HG03064 (cell line): Measurements from ENCODE around the gene C14orf180.

Experiments used
- ATAC-seq: cut with Tn5 transposase; IDR thresholded peaks from one replicate; pipeline ENCODE4 v1.9.1; 2021; ENCODE audit warnings: low read depth; ENCODE audit not compliant: unreplicated experiment

C14orf180 gene

GRCh38 chr14:104579507-104579906 is at the start of gene C14orf180:
TSS of gene C14orf180 (plus strand) at chr14:104579764. CDS start at chr14:104586431, 6,667 bp downstream.
- ATAC-seq: no peak

DNA sequence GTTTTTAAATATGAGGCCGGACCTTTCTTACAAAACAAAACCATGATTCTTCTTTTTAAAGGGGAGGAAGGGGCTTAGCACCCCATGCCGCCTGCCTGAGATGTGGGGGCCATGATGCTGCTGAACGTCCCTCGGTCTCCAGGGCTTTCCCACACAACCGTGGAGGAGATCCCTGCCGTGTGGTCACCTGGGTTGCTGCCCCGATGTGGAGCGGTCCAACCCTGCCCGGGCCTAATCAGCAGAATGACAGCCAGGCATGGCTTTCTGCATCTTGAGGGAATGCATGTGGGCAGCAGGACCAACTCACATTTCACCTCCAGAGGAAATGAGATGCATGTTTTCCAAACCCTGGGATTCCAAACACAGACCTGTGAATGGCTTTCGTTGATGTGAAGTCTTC is 48.9 kb upstream of the C14orf180 start:
- ATAC-seq: no peak

DNA sequence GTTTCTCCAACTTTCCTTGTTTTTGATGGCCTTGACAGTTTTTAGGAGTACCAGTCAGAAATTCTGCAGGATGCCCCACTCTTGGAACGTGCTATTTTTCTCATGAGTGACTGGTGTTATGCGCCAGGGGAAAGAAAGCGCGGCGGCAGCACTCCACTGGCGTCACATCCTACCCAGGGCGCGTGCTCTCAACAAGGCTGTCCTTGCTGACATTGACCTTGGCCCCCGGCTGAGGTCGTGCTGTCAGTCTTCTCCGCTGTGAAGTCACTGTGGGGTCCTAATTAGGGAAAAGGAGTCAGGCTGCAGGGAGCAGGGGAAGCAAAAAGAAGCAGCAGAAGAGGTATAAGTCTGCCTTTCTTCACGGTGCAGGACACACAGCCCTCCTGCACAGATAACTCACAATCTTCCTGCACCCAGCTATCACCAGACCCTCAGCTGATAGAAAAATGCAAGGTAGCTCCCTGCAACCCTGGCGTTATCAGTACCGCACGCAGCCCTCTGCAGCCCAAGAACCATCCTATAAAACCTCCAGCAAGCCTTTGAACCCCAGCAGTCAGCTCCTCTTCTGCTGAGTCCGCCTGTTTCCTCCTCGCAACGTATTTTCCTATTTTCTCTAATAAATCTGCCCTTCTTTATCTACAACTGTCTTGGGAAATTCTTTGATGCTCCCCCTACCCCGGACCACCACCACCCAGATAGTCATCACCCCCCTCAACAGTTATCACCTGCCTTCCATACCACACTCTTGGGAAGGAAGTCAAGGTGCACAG is 48.0 kb upstream of the C14orf180 start:
- no peak for ATAC-seq

DNA sequence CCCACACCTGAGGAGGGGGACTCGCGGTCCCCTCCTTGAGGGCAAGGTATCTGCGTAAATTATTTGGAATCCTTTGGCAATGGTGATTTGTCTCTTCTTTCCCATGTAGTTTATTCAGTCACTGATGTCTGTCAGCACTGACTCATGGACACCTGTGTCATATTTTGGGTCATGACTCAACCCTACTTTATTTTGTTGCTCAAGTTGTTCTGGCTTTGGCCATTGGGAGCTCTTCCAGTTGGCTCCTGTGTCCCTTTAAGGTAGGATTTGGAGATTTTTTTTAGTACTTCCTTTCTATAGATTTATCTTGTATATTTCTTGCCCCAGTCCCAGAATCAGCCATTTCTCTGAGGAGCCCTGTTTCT is 47.4 kb upstream of the C14orf180 start:
- no peak for ATAC-seq

DNA sequence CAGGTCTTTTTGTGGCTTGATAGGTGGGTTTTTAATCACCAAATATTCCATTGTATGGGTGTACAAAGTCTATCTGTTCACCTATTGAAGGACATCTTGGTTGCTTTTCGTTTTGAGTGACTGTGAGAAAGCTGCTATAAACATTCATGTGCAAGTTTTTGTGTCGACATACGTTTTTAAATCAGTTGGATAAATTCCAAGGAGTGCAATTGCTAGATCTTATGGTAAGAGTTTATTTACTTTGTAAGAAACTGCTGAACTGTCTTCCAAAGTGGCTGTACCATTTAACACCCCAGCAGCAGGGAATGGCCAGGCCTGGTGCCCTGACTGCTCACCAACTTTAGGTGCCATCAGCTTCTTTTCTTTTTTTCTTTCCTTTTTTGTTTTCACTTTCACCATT is 45.5 kb upstream of the C14orf180 start:
- no peak for ATAC-seq

- ATAC-seq: no peak
These were observed 42.5 kb upstream of the C14orf180 start for GRCh38 chr14:104536942-104537612.

DNA sequence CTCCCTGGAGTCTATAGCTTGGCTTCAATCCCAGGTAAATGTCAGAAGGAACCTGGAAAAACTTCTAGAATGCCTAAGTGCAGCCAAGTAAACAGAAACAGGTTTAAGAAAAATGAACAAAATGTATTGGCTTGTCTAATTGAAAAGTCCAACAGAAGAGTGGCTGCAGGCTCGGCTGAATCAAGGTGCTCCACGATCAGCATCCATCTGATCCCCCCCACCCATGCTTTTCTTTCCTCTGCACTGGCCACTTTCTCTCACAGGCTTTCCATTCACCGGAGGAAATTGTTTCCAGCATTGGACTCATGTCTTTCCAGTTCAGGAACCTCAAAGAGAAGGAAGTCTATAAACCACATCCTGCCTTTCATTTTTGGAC is 42.0 kb upstream of the C14orf180 start:
- no peak for ATAC-seq

GRCh38 chr14:104541905-104542465 is 37.6 kb upstream of the C14orf180 start:
- no peak for ATAC-seq

DNA sequence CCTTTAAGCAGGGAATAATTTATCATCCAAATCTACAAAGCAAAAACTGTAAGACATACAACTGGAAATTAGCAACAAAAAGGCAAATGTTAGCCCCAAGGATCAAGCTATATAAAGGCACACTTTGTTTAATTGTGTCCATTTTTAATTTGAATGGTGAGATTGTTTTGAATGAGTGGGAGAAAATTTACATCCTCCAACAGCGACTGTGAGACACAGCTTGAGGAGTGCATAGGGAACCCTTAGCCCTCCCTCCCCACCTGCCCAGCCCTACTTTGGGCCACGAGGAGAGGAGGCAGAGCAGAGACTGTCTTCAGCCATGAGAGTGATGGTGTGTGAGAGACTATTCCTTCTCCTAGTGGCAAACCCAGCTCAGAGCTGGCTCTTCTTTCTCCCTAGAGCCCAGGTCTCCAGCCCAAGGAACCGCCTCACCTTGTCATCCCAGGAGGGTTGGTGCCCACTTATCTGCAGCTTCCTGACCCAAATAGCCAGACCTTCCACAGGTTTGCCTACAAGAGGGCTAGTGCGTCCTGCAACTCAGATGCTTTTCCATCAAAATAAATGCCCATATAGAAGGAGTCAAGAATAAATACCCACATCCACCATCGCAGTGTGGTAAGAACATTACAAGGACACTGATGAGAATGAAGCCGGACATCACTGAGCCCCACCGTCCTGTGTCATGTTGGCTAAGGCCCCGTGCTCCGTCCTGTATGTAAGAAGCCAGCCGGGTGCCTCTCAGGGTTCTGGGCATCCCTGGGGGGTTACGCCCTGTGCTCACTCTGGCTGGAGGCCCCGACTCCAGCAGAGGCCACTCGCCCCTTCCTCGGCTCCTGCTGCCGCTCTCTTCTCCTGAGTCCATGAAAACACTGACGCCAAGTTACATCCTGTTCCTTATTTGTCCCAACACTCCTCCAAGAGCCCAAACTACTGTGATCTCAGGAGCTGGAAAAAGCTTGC is 36.4 kb upstream of the C14orf180 start:
- ATAC-seq: no peak

DNA sequence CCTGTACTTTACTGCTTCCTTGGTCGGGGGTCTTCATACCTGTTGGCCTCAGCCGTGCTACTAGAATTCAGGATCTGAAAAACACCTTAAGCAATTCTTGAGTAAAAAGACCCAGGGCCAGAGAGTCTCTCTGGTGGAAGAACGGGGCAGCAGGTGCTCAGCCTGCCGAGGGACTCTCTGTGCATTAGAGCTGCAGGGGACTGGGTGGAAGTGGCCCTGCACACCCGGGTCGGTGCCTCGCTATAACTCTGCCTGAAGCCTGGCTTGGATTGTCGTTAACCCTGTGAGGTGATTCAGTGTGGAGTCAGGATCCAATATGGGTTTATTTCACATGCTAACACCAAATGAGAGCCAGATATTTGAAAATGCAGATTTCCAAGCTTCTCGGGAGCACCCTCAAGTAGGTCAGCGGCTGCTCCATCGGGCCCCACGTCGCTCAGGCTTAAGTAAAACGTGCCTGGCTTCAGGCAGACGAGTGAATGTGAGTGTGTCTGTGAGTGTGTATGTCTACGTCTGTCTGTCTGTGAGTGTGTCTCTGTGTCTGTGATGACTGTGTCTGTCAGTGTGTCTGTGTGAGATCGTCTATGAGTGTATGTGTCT is 35.1 kb upstream of the C14orf180 start:
- no peak for ATAC-seq

- no peak for ATAC-seq
These were observed 34.2 kb upstream of the C14orf180 start for GRCh38 chr14:104545151-104545941.

GRCh38 chr14:104545942-104546501 is 33.5 kb upstream of the C14orf180 start:
- no peak for ATAC-seq

DNA sequence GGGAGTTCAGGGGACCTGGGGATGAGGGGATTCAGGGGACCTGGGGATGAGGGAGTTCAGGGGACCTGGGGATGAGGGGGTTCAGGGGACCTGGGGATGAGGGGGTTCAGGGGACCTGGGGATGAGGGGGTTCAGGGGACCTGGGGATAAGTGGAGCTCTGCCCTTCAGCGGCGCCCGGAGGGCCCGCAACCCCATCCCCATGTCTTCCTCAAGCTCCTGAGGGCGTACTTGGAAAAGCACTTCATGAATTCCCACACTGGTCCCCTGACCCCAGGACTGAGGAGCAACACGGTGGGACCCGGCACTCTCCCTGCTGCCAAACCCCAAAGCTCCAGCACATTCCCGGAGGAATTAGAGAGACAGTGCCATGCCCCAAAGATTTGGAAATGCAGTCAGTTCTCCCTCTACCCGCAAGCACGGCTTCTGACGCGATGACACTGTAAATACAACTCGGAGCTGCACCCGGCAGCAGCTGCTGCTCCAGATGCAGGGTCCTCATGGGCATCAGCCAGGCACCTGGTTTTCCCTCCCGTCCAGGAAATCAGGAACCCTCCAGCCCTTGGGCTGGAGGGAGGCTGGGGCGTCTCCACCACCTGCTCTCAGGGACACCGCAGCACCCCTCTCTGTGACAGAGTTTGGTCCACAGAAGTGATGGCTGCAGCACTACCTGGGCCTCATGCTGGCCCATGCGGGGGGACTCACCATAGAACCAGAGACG is 32.8 kb upstream of the C14orf180 start:
- no peak for ATAC-seq

- ATAC-seq: no peak
These were observed 32.1 kb upstream of the C14orf180 start for GRCh38 chr14:104547310-104547997.

DNA sequence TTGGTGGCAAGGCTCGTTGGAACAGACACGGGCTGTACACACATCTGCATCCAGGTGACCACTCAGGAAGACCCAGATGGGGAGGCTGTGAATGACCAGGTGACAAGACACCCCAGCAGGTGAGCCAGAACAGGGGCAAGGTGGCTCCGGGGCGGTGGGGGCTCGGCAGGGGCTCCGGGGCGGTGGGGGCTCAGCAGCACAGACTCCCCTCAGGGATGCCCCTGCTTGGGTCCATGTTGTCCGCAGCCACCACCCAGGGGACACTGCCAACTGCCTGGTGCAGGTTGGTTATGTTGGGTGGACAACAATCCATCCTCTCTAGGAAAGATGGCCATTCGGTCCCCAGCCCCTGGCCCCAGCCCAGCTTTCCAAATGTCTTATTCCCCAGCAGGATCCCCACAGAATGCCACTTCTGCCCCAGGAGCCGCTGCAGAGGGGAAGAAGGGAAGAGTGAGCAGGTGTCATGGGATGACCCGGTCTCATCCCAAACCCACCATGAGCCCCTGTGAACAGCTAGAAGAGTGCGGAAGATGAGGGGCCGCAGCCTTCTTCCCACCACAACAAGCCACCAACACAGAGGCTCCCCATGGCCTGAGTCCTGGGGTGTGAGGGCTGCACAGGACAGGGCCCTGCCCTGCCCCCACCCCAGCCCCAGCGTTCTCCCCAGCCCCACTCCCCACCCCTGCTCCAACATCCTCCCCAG is 31.4 kb upstream of the C14orf180 start:
- no peak for ATAC-seq

DNA sequence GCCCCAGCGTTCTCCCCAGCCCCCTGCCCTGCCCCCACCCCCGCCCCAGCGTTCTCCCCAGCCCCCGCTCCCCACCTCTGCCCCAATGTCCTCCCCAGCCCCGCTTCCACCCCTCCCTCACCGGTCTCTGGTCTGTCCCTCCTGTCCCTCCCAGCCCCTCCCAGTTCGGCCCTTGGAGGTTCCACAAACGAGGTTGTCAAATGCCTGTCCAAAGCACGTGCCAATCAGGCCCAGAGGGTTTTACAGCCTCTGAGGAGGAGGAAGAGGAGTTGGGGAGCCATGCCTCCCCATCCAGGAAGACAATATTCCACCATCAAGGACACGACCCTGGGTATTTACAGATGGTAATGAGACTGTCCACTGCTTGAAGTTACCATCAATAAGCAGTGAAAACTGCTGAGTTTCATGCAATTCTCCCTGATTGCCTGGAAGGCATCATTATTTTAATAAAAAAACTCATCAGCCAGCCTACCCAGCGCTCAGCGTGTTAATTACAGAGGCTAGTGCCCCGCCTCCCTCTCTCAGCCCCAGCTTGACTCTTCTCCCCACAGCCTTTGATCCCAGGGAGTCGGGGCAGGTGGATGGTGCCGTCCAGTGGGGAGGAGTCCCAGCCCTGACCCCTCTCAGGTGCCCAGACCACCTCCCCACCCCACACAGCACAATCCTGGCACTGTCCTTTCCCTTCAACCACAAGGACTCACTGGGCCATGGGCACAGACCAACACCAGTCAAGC is 30.6 kb upstream of the C14orf180 start:
- ATAC-seq: no peak
